Stimulated activated CD8-positive, alpha-beta memory T cell treated with anti-CD3 and anti-CD28 coated beads, Interleukin-7, amount 100 ng/mL, for 24 hours (primary cell): Measurements from ENCODE around the gene RDM1.
"Not testable (repeated sequence)": the region's sequence is repeated elsewhere in the genome, so short reads cannot be mapped to it uniquely, and the experiment has no call there.

Experiments
- DNase-seq: peaks from one replicate; pipeline ENCODE4 v3.0.0-alpha.2; 2020; ENCODE audit warnings: low read depth

The RDM1 gene

DNA sequence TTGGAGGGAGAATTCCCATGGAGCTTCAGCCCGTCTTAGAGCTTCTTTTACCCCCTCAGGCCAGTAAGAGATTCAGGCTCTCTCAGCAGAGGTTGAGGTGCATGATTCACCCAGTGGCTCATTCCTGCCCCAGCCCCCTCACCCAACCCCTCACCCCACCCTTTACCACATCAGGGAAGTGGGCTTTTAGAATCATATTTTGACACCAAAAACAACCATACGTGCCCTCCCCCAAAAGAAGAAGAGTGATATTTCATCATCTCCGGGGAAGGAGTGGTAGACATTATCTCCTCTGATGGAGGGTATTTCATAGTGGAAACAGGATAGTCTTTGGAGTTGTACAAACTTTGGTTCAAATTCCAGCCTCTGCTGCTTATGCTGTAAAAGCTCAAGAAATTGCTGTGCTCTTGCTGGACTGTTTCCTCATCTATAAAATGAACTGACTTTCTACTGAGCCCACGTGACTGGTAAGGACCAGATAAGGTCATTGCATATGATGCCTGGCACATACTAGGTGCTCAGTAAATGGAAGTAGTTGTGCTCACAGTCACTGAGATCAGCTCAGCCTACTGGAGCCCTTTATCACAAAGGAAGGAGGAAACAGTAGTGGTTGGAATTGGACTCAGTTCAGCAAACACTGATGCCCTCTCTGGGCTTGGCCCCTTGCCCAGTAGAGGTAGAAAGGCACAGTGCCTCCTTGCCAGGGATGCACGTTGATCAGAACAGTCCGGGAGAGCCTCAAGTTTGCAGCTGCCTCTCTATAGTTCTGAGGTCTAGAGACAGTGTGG, 32.1 kb downstream of the RDM1 start:
- DNase-seq, result no peak

DNA sequence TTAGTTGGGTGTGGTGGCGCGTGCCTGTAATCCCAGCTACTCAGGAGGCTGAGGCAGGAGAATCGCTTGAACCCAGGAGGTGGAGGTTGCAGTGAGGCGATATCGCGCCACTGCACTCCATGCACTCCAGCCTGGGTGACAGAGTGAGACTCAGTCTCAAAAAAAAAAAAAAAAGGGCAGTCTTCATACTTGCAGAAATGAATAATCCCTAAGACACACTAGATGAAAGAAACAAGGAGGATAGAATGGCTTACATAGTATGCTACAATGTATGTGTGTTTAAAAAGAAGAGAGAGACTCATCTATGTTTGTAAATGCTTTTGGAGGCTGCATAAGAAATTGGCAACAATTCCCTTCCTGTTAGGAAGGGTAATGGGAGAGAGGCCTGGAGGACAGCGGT, 32.8 kb downstream of the RDM1 start:
- not testable (repeated sequence) for DNase-seq

- no peak for DNase-seq
These were observed 34.7 kb downstream of the RDM1 start for GRCh38 chr17:35895636-35896587.

DNA sequence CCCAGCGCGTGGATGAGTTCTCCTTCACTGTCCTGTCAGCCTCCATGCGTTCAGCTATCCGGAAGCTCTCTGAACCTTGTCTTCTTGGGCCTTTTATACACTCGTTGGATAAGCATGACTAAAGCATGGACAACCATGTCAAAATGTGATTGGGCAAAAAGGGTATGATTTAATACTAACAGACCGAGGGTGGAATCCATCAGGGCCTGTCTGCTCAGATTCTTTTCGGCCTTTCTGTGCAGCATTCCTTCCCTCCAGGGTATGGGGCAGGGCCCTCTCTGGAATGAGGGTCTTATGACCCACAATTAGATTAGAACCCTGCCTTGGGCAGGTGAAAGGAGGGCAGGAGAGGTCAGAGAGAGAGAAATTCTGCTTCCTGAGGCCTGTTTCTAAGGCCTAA, 36.4 kb downstream of the RDM1 start:
- DNase-seq, result no peak

- no peak for DNase-seq
These were observed 36.8 kb downstream of the RDM1 start for GRCh38 chr17:35893751-35894150.

- DNase-seq, result peak; percentile 41
These were observed 38.2 kb downstream of the RDM1 start for GRCh38 chr17:35892091-35893035.

- no peak for DNase-seq
These were observed 39.3 kb downstream of the RDM1 start for GRCh38 chr17:35891269-35891668.

- DNase-seq, result no peak
These were observed 39.8 kb downstream of the RDM1 start for GRCh38 chr17:35890774-35891155.

DNA sequence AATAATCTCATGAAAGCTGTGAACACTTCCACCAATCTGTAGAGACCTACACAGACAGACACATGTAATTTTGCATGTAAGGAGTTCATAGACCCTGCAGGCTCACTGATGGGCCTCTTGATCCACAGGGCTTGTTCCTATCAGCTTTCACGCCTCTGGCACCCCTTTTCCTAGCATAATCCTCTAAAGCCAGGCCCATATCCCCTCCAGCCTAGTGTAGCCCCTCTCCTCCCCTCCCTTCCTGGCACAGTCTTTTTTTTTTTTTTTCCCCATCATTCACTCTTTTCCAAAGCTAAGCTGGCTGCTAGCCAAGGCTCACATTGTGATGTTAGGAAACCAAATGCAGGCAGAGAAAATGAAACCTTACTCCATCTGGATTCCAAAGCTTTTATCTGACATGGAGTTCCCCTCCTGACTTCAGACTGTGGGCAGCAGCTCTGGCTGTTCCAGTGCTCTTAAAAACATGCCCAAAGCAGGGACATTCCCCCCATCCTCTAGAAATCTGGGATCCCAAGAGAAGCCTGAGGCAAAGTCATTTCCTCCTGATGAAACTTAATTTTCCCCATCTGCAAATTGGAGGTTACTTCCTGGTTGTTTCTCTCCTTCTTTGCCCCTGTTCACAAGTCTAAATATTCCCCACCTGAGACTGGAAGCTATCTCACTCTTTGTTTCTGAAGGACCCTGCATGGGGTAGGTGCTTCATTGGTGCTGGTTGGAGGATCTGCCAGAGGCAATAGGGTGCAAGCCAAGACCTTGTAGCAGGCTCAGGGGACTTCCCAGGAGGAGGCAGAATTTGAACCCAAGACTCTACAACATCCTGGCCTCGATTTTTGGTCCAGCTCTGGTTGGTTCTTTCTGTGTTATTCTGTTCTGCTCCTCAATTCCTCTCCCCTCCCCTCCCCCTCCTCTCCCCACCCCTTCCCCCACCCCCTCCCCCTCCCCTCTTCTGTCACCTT, 40.5 kb downstream of the RDM1 start:
- DNase-seq, result no peak

DNA sequence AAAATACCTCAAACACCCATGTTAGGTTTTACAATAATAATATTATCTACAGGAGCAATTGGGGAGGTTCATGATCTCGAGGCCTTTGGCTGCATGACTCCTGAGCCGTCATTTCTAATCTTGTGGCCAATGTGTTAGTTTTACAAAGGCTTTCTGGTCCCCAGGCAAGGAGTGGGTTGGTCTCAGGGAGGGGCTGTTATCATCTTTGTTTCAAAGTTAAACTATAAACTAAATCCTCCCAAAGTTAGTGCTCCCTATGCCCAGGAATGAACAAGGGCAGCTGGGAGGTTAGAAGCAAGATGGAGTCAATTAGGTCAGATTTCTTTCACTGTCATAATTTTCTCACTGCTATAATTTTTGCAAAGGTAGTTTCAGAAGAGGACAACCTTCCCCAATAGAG, 41.3 kb downstream of the RDM1 start:
- no peak for DNase-seq

GRCh38 chr17:35879773-35880654, 50.6 kb downstream of the RDM1 start, which contains the start of gene CCL5:
Gene CCL5 (minus strand): TSS chr17:35880360.
- no peak for DNase-seq

DNA sequence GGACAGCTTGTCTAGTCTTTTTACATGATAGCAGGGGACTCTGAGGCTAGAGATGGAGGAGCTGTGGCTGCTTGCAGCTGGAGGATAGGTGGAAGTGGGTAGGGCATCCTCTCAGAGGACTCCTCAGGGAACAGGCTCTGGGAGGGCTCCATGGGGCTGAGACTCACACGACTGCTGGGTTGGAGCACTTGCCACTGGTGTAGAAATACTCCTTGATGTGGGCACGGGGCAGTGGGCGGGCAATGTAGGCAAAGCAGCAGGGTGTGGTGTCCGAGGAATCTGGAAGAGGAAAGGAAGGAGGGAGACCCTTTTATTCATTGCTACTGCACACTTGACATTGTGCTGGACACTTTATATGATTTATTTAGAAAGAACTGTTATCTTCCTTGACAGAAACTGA, 52.2 kb downstream of the RDM1 start:
- no peak for DNase-seq

- no peak for DNase-seq
These were observed 53.1 kb downstream of the RDM1 start for GRCh38 chr17:35877345-35878029.

DNA sequence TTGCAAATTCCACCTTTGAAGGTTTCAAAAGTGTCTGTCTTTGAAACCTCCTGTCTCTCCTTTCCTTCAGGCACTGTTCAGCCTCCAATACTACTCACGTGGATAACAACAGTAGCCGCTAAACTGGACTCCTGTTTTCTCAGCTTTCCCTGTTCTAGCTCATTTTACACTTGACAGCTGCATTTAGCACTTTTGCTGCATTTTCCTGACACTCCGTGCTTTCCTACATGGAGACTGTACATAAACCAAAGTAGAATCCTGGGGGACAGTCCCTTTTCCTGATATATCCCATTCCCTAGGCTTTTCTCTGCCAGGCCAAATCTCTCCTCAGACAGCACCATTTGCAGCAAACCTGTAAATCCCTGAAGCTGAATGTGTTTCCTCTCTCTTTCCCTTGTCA, 54.0 kb downstream of the RDM1 start:
- no peak for DNase-seq

- DNase-seq, result no peak
These were observed 54.8 kb downstream of the RDM1 start for GRCh38 chr17:35875800-35876139.

GRCh38 chr17:35875072-35875799, 55.3 kb downstream of the RDM1 start:
- no peak for DNase-seq

GRCh38 chr17:35872196-35872980, 58.2 kb downstream of the RDM1 start:
- no peak for DNase-seq
